GM13976 (cell line): ENCODE measurements around the gene SPCS1.

Experiments
- DNase-seq: peaks from one replicate; pipeline ENCODE4 v3.0.0; 2012; ENCODE audit warnings: low spot score
- CTCF ChIP-seq: IDR thresholded peaks from 2 replicates; pipeline ENCODE4 v1.5.1; 2012; ENCODE audit warnings: borderline replicate concordance, mild to moderate bottlenecking; ENCODE audit not compliant: insufficient read depth; ENCODE audit errors: extremely low read depth, missing control alignments, control extremely low read depth
- in situ Hi-C: fragments of 300-500 bp; cut with MboI; formaldehyde crosslinking; loops from one replicate; pipeline ENCODE4 v1.12.0; 2022; ENCODE audit warnings: low sequenced_read_pairs, mixed read lengths, inconsistent platforms; ENCODE audit not compliant: unreplicated experiment

SPCS1 gene

GRCh38 chr3:52704611-52705437 lies 1.1 kb upstream of the SPCS1 start:
- in situ Hi-C loops = no loop called here
- DNase-seq = peak; percentile 32

GRCh38 chr3:52705438-52705687 lies 543 bp upstream of the SPCS1 start:
- DNase-seq = no peak
- in situ Hi-C loops = no loop called here
- no peak for TF ChIP-seq CTCF

More at GRCh38 chr3:52704611-52705437, 1.1 kb upstream of the SPCS1 start:
- TF ChIP-seq CTCF = no peak

GRCh38 chr3:52707585-52707984 lies 1.7 kb downstream of the SPCS1 start:
- in situ Hi-C loops = no loop called here
- DNase-seq = peak; percentile 51
- no peak for TF ChIP-seq CTCF

GRCh38 chr3:52710512-52710911 lies 4.6 kb downstream of the SPCS1 start:
- no peak for TF ChIP-seq CTCF
- DNase-seq = peak; percentile 45
- in situ Hi-C loops = no loop called here

GRCh38 chr3:52712291-52713212 lies 6.6 kb downstream of the SPCS1 start:
- TF ChIP-seq CTCF = no peak
- in situ Hi-C loops = no loop called here
- no peak for DNase-seq

- in situ Hi-C loops = no loop called here
- DNase-seq = no peak
- TF ChIP-seq CTCF = no peak
Measured at GRCh38 chr3:52714335-52715302, 8.7 kb downstream of the SPCS1 start.
